ENCODE measurements around the gene PRDM16.

DNA sequence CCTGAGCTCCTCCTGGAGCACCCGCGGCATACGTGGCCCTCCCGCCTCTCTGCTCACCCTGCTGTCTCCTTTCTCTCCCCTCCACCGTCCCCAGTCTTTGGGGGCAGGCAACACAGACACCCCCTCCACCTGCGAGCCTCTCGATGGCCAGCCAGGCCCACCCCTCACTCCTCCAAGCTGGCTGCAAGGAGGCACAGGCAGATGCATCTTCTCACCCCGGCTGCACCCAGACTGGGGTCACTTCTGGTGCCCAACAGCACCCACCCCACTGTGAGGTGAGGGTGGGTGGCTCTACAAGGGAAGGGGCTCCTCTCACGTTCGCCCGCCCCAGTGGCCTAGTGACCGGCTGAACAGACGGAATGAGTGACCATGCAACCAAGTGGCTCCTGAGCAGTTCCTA lies 277.5 kb downstream of the PRDM16 start:
- TF ChIP-seq ZNF558 (CRISPR knock-in tag; IDR thresholded peaks at IDR 0.05; ENCODE audit: borderline replicate concordance) (no peak), ZNF510 (CRISPR knock-in tag; IDR thresholded peaks at IDR 0.05; ENCODE audit: low read depth) (no peak), HDAC2 (CRISPR knock-in tag; IDR thresholded peaks at IDR 0.05) (no peak), CEBPB (IDR thresholded peaks at IDR 0.05; ENCODE audit: borderline replicate concordance, low read depth, low read length) (no peak), SUZ12 (IDR thresholded peaks at IDR 0.05; ENCODE audit: low read depth, low read length) (no peak), USF2 (IDR thresholded peaks at IDR 0.05; ENCODE audit: low read depth, low read length) (no peak), USF2 (CRISPR knock-in tag; IDR thresholded peaks at IDR 0.05; ENCODE audit: borderline replicate concordance) (no peak), ZSCAN5A (CRISPR knock-in tag; IDR thresholded peaks at IDR 0.05; ENCODE audit: borderline replicate concordance) (no peak), CREM (IDR thresholded peaks at IDR 0.05) (no peak), CREM (CRISPR knock-in tag; IDR thresholded peaks at IDR 0.05) (no peak)
